Measurements from ENCODE around the gene ANKRD13A. TPM values are rescaled to one million over a fixed set of nuclear protein-coding genes. Genes with fewer than 3 reads are reported as not detected.

The ANKRD13A gene
- total and polyA plus RNA-seq, 2 of the 8 experiments (the other 6 are each of a cell fraction or from before 2014, with no cell fraction given) = 16.8 to 21.4 TPM

DNA sequence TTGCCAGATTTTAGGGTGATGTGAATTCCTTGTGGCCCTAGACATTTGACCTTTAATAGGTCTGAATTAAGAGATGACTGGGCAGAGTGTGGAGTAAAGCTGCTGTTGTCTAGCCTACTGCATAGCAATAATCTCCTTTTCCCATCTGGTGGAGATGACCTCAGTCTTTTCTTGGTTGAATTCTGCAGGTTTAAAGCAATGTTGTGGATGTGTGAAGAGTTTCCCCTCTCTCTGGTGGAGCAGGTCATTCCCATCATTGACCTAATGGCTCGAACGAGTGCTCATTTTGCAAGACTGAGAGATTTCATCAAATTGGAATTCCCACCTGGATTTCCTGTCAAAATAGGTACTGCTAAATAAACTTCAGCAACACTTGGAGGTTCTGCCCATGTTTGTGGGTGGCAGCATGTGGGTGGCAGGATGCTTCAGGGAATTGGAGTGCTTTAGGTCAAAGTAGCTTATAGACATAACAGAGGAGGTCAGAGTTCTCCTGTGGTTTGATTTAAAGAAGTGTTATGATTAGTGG lies 30.1 kb downstream of the ANKRD13A start:
- no peaks in the 10 kb centered on the region for H3K4me1 ChIP-seq (replicated peaks in 1 of 4; ENCODE audit: control insufficient read depth in 3 of 4, insufficient read depth in 4 of 4, low read length in 3 of 4)

More for the DNA sequence above, 30.1 kb downstream of the ANKRD13A start:
- Histone ChIP-seq H4K8ac (ENCODE audit: extremely low read depth, insufficient read depth, low read length) (no peak overlapping the region), H3K4ac (replicated peaks; ENCODE audit: insufficient read length, low read depth, low read length) (no peak overlapping the region), H4K20me1 (replicated peaks in 1 of 2; ENCODE audit: control insufficient read depth in 1 of 2, insufficient read depth in 2 of 2, low read length in 2 of 2) (no peaks in the 10 kb centered on the region), H3K23me2 (ENCODE audit: low read depth, low read length) (no peaks in the 10 kb centered on the region), H3K9me3 (ENCODE audit: insufficient read depth in 2 of 2, low read depth in 1 of 2, low read length in 1 of 2) (no peaks in the 10 kb centered on the region), H3K27ac (ENCODE audit: low read depth, low read length) (no peak overlapping the region), H3K14ac (ENCODE audit: insufficient read length) (no peak overlapping the region), H2BK5ac (ENCODE audit: low read depth, low read length) (no peak overlapping the region), H3K36me3 (ENCODE audit: control insufficient read depth in 2 of 4, insufficient read depth in 4 of 4, low read length in 3 of 4) (peaks cover 0 to 5% (median 3%) of the 10 kb centered on the region in 4 experiments; a peak in 4 of 8 replicates), H4K5ac (ENCODE audit: insufficient read length, low read depth, low read length) (no peak overlapping the region), H2BK120ac (replicated peaks; ENCODE audit: low read depth, low read length) (no peak overlapping the region), H3K79me2 (ENCODE audit: control insufficient read depth in 1 of 2, insufficient read depth in 2 of 2, low read length in 2 of 2) (no peaks in the 10 kb centered on the region), H3K23ac (ENCODE audit: insufficient read length) (no peak overlapping the region), H2AK5ac (ENCODE audit: low read depth, low read length) (no peak overlapping the region), H3K9ac (replicated peaks in 1 of 4; ENCODE audit: extremely low read depth in 1 of 4, low read depth in 3 of 4, low read length in 3 of 4) (no peak overlapping the region), H3K4me2 (ENCODE audit: insufficient read depth in 1 of 2, low read depth in 2 of 2, low read length in 2 of 2) (no peak overlapping the region), H2BK15ac (ENCODE audit: low read length) (no peak overlapping the region), H4K91ac (replicated peaks; ENCODE audit: insufficient read length, low read length) (no peak overlapping the region), H3K18ac (ENCODE audit: extremely low read depth, low read length) (no peak overlapping the region), H3K4me3 (ENCODE audit: extremely low read depth in 1 of 4, insufficient read depth in 2 of 4, low read depth in 3 of 4, low read length in 4 of 4) (no peak overlapping the region), H3K27me3 (replicated peaks in 1 of 4; ENCODE audit: control insufficient read depth in 3 of 4, extremely low read depth in 1 of 4, insufficient read depth in 3 of 4, low read length in 3 of 4) (no peaks in the 10 kb centered on the region), H2BK20ac (ENCODE audit: low read length) (no peak overlapping the region), H3K79me1 (ENCODE audit: low read depth, low read length) (no peaks in the 10 kb centered on the region), H2AFZ (ENCODE audit: low read length) (no peak overlapping the region), H2BK12ac (ENCODE audit: low read depth, low read length) (no peak overlapping the region), H3K56ac (replicated peaks; ENCODE audit: insufficient read length, low read depth, low read length) (no peak overlapping the region)
- ChIA-PET CTCF (ENCODE audit: partially characterized antibody) (no interaction called here), POLR2A (ENCODE audit: partially characterized antibody) (no interaction called here)
- DNase-seq (ENCODE audit: low read depth in 1 of 2, low spot score in 2 of 2) (no peak), FAIRE-seq (no peak)
- TF ChIP-seq SP4 (IDR thresholded peaks at IDR 0.05; ENCODE audit: low read length) (no peak), ASH2L (IDR thresholded peaks at IDR 0.05; ENCODE audit: low read length) (no peak), BRCA1 (IDR thresholded peaks at IDR 0.05; ENCODE audit: low read depth, low read length) (no peak), RNF2 (IDR thresholded peaks at IDR 0.05; ENCODE audit: borderline replicate concordance, low read depth, low read length, missing control alignments, poor library complexity, severe bottlenecking) (no peak), SUZ12 (IDR thresholded peaks at IDR 0.05; ENCODE audit: low read length) (no peak), CTCF (IDR thresholded peaks at IDR 0.05; ENCODE audit: control extremely low read depth in 1 of 3, insufficient read depth in 1 of 3, low read depth in 1 of 3, low read length in 3 of 3) (no peak)
- 89% methylated on average over 2 of the region's 2 CpGs; no CpG with 5 or more reads in 1 of the 2 experiments for WGBS, 2 experiments (ENCODE audit: extremely low coverage in 1 of 2, insufficient coverage in 1 of 2, insufficient read length in 1 of 2, insufficient replicate concordance in 2 of 2, low coverage in 1 of 2, low lambda C conversion rate in 2 of 2, missing lambda C conversion rate in 1 of 2)

All from H1 (cell line).